Upper lobe of left lung (tissue), 6 donors: ENCODE results near the gene ANKRD44. TPM values are rescaled to one million over a fixed set of nuclear protein-coding genes. Genes with fewer than 3 reads are reported as not detected.

Source experiments
- ATAC-seq, 2 donors: fragments of 200-7000 bp; cut with Tn5 transposase; one replicate each; pipeline ENCODE4 v1.9.1; 2022; ENCODE audit warnings: mild to moderate bottlenecking in 2 of 2, moderate library complexity in 2 of 2; ENCODE audit not compliant: low FRiP score in 2 of 2
- DNase-seq, 2 donors: peaks; one replicate each; pipeline ENCODE4 v3.0.0-alpha.2; 2019 to 2020
- H3K27ac ChIP-seq, 4 donors: fragments of 200-600 bp; sonication (generic); one replicate each; pipeline ENCODE4 v1.5.1; 2016 to 2019
- H3K27me3 ChIP-seq, 4 donors: fragments of 200-600 bp; sonication (generic); one replicate each; pipeline ENCODE4 v1.5.1; 2017 to 2019
- H3K36me3 ChIP-seq, 4 donors: fragments of 200-600 bp; sonication (generic); one replicate each; pipeline ENCODE4 v1.5.1; 2016 to 2019
- H3K4me1 ChIP-seq, 4 donors: fragments of 200-600 bp; sonication (generic); one replicate each; pipeline ENCODE4 v1.5.1; 2018 to 2019
- H3K4me3 ChIP-seq, 4 donors: fragments of 200-600 bp; sonication (generic); one replicate each; pipeline ENCODE4 v1.5.1; 2017 to 2019; ENCODE audit warnings: mild to moderate bottlenecking in 2 of 4, moderate library complexity in 1 of 4
- H3K9me3 ChIP-seq, 4 donors: fragments of 200-600 bp; sonication (generic); one replicate each; pipeline ENCODE4 v1.5.1; 2018 to 2019
- EP300 ChIP-seq, 4 donors: sonication (generic); formaldehyde crosslinking; IDR thresholded peaks; one replicate each; pipeline ENCODE4 v1.5.1; 2017; ENCODE audit warnings: antibody characterized with exemption in 4 of 4, control low read depth in 2 of 4
- POLR2A ChIP-seq, 4 donors: fragments of 450-650 bp; IDR thresholded peaks; one replicate each; pipeline ENCODE4 v1.5.1; 2016 to 2017; ENCODE audit warnings: antibody characterized with exemption in 4 of 4, mild to moderate bottlenecking in 2 of 4
- POLR2AphosphoS5 ChIP-seq, 2 donors: sonication (generic); formaldehyde crosslinking; IDR thresholded peaks; one replicate each; pipeline ENCODE4 v1.5.1; 2017; ENCODE audit warnings: antibody characterized with exemption in 2 of 2
- WGBS, 2 donors: methylation state at CpG; one replicate each; pipeline ENCODE4 v1.1.5; 2017 to 2018; 5-methylcytosine and 5-hydroxymethylcytosine counted together
- total RNA-seq, 6 donors: library from RNA; depleted of rRNA in 4 of 6; stranded (reverse); fragments of >200 nt in 4 of 6; gene quantifications; one replicate each; pipeline versions ENCODE4 v1.1.0 to v1.2.1, GENCODE V29; 2016 to 2021
- TF ChIP-seq, protein P1 (sequence below), 6 experiments: fragments of 450-650 bp in 4 of 6; fragments of 200-600 bp in 2 of 6; sonication (generic) in 2 of 6; IDR thresholded peaks; one replicate each; pipeline ENCODE4 v1.5.1; 2016 to 2019; ENCODE audit warnings: antibody characterized with exemption in 6 of 6
- donor health status: DM: no; HTN: no; CAD: no; lungs with moderate emphysema.
- donor health status: DM: no; HTN: yes; CAD: no; lungs with severe emphysema.

The ANKRD44 gene
- total RNA-seq, 6 donors from 2014 or later: 41.0 to 91.1 (median 61.7) TPM

DNA sequence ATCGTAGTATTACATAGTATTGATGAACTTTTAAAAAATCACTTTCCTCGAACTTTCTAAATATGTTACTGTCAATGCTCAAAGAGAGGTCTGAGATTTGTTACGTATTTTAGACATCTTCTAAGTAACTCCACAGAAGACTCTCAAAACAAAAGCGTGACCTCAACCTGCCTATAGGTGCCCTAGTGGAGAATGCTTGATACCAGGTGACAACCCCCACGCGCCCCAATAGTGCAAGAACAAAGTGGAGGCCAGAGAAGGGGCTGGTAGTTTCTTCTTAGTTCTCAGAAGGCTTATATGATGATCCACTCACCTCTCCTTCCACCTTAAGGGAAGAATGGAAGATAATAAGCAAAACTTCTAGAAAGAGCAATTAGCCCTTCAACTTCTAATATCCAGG lies 102.6 kb downstream of the ANKRD44 start:
- Histone ChIP-seq H3K27me3 (no peaks in the 10 kb centered on the region), H3K27ac (peak overlapping the region; percentile 69 to 88 (median 82)), H3K9me3 (no peaks in the 10 kb centered on the region), H3K36me3 (no peaks in the 10 kb centered on the region), H3K4me1 (peaks cover 64 to 74% (median 73%) of the 10 kb centered on the region in 4 donors), H3K4me3 (no peak overlapping the region)
- WGBS, 2 donors: 75 to 76% methylated on average over 6 of the region's 6 CpGs
- no peak for DNase-seq
- no peak for ATAC-seq
- no peak for TF ChIP-seq POLR2AphosphoS5 (IDR thresholded peaks at IDR 0.05)
- TF ChIP-seq, protein P1, sequence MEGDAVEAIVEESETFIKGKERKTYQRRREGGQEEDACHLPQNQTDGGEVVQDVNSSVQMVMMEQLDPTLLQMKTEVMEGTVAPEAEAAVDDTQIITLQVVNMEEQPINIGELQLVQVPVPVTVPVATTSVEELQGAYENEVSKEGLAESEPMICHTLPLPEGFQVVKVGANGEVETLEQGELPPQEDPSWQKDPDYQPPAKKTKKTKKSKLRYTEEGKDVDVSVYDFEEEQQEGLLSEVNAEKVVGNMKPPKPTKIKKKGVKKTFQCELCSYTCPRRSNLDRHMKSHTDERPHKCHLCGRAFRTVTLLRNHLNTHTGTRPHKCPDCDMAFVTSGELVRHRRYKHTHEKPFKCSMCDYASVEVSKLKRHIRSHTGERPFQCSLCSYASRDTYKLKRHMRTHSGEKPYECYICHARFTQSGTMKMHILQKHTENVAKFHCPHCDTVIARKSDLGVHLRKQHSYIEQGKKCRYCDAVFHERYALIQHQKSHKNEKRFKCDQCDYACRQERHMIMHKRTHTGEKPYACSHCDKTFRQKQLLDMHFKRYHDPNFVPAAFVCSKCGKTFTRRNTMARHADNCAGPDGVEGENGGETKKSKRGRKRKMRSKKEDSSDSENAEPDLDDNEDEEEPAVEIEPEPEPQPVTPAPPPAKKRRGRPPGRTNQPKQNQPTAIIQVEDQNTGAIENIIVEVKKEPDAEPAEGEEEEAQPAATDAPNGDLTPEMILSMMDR (IDR thresholded peaks at IDR 0.05): no peak
- no peak for TF ChIP-seq EP300 (IDR thresholded peaks at IDR 0.05)
- TF ChIP-seq POLR2A (IDR thresholded peaks at IDR 0.05): no peak

DNA sequence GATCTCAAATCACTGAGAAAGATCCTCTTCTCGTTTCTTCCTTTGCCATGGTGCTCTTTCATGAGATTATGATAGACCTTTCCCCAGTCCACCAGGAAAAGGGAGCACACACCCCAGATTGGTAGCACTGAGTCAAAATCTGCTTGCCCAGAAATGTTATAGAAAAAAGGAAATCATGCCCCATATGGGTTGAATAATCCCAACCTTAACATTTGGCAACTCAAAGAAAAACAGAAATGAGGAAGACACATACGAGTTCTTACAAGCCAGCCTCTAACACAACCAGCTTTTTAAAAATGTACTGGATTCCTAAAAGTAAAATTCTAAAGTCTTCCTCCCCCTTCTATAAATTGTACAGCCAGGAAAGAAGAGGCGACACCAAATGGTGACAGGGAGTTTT lies 103.0 kb downstream of the ANKRD44 start:
- 65 to 70% methylated on average over 3 of the region's 3 CpGs for WGBS, 2 donors
- peaks cover 60 to 71% (median 69%) of the 10 kb centered on the region in 4 donors for H3K4me1 ChIP-seq
- H3K27me3 ChIP-seq: no peaks in the 10 kb centered on the region
- ATAC-seq: no peak
- no peaks in the 10 kb centered on the region for H3K9me3 ChIP-seq
- no peak overlapping the region for H3K4me3 ChIP-seq
- H3K36me3 ChIP-seq: no peaks in the 10 kb centered on the region
- no peak for DNase-seq
- peak overlapping the region; percentile 69 to 88 (median 82) for H3K27ac ChIP-seq
- TF ChIP-seq POLR2AphosphoS5 (IDR thresholded peaks at IDR 0.05) (no peak), POLR2A (IDR thresholded peaks at IDR 0.05) (no peak), EP300 (IDR thresholded peaks at IDR 0.05) (no peak)
- TF ChIP-seq, protein P1 (IDR thresholded peaks at IDR 0.05): no peak

DNA sequence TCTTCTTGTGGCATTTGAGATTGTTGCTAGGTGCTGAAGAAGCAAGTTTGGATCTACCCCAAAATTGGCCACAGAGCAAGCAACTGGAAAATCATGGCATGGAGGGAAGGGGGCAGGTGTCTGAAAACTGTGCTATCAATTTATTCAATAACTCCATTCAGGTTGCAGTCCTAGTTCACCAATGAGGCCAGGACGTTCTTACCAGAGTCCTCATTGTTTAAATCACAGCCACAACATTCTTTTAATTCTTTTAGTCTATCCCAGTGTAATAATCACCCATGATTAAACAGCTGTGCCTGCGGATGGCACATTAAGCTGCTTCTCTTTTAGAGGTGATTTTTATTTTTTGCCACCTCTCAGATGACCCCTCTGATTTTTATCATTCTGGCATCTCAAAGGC lies 103.5 kb downstream of the ANKRD44 start:
- H3K27me3 ChIP-seq: no peaks in the 10 kb centered on the region
- H3K9me3 ChIP-seq: no peaks in the 10 kb centered on the region
- WGBS, 2 donors: 58 to 63% methylated on average over 2 of the region's 2 CpGs
- ATAC-seq (no peak), DNase-seq (no peak)
- no peak for TF ChIP-seq EP300 (IDR thresholded peaks at IDR 0.05)
- no peak for TF ChIP-seq POLR2AphosphoS5 (IDR thresholded peaks at IDR 0.05)
- TF ChIP-seq, protein P1 (IDR thresholded peaks at IDR 0.05): no peak
- no peak for TF ChIP-seq POLR2A (IDR thresholded peaks at IDR 0.05)
- H3K4me1 ChIP-seq: peaks cover 55 to 68% (median 65%) of the 10 kb centered on the region in 4 donors
- no peaks in the 10 kb centered on the region for H3K36me3 ChIP-seq
- peak overlapping the region; percentile 69 to 88 (median 82) for H3K27ac ChIP-seq
- H3K4me3 ChIP-seq: no peak overlapping the region

DNA sequence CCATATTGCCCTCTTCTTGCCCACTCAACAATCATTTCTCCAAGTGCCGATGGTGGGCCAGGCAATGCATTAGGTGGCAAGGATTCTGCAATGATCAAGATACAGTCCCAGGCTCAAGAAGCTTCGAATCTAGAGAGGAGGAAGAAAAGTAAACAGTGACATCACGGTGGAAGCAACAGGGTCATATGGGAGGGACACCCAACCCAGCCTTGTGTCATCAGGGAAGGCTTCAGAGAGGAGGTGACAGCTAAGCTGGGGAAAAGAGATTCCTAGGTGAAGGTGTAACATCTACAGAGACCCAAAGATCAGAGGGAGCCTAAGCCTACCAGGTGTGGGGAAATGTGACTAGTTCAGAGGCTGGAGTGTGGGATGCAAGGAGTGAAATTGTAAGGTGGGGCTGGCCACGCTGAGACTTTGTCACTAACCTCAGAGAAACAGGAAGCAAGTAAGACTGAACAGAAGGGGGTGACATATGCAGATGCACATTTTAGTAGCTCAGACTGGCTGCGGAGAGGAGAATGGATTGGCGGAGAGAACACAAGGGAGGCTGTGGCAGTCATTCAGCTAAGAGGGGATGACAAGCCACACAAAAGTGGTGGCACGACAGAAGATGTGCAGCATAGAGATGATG lies 104.9 kb downstream of the ANKRD44 start:
- Histone ChIP-seq H3K27ac (peak overlapping the region; percentile 58 to 88 (median 77)), H3K4me1 (peaks cover 45 to 73% (median 57%) of the 10 kb centered on the region in 4 donors)

More for the DNA sequence above, 104.9 kb downstream of the ANKRD44 start:
- DNase-seq (peak in 1 of 2 donors; percentile 35), ATAC-seq (peak in 1 of 2 donors; percentile 18)
- H3K36me3 ChIP-seq: no peaks in the 10 kb centered on the region
- no peaks in the 10 kb centered on the region for H3K27me3 ChIP-seq
- 62 to 68% methylated on average over 7 of the region's 7 CpGs for WGBS, 2 donors
- no peak overlapping the region for H3K4me3 ChIP-seq
- TF ChIP-seq, protein P1 (IDR thresholded peaks at IDR 0.05): no peak
- TF ChIP-seq EP300 (IDR thresholded peaks at IDR 0.05): no peak
- TF ChIP-seq POLR2AphosphoS5 (IDR thresholded peaks at IDR 0.05): no peak
- peak in 1 of 4 donors; percentile 47 for TF ChIP-seq POLR2A (IDR thresholded peaks at IDR 0.05)
- no peaks in the 10 kb centered on the region for H3K9me3 ChIP-seq
